Cerebellar cortex (tissue), 1 donor: Measurements from ENCODE around the gene NOTUM.
"Not testable (repeated sequence)": the region's sequence is repeated elsewhere in the genome, so short reads cannot be mapped to it uniquely, and the experiment has no call there.

Experiments
- DNase-seq: peaks from one replicate; pipeline ENCODE4 v3.0.0-alpha.2; 2015; ENCODE audit warnings: low spot score

NOTUM gene

DNA sequence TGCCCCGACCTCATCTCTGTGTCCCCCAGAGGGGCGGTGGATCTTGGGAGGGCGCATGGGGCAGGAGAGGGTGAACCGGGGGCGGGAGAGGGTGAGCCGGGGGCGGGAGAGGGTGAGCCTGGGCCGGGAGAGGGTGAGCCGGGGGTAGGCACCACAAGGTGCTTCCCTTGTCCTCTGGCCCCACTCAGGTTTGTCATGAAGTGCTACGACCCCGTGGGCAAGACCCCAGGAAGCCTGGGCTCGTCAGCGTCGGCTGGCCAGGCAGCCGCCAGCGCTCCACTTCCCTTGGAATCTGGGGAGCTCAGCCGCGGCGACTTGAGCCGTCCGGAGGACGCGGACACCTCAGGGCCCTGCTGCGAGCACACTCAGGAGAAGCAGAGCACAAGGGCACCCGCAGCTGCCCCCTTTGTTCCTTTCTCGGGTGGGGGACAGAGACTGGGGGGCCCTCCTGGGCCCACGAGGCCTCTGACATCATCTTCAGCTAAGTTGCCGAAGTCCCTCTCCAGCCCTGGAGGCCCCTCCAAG is 35.3 kb upstream of the NOTUM start:
- no peak for DNase-seq

DNA sequence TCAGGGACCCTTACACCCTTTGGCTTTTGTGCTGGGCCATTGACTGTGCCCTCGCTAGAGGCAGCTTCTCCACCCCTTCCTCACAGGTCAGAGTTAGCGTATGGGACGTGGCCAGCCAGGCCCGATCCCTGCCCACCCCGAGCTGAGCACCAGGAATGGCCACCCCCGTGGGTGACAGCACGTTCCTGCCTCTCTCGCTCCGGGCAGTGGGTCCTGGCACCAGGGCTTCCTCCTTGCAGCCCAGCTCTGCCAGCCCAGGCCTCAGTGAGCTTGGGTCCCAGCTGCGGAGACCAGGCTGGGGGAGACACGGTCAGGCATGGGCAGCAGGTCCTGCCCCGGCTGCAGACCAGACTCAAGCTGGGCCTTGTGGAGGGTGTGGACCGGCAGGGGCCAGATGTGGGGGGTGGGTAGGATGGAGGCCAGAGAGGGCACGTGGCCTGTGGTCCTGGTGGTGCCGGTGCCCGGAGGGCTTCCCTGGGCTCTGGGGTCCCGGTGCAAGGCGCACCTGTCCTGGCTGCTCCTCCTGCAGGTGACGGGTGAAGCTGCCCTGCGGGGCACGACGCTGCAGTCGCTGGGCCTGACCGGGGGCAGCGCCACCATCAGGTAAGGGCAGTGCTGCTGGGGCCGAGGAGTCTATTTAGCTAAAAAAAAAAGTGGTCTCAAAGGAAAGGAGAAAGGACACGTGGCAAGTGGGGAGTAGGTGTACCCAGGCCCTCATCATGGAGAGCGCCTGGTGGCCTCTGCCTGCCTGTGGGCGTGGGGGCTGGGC is 34.7 kb upstream of the NOTUM start:
- DNase-seq, result no peak

DNA sequence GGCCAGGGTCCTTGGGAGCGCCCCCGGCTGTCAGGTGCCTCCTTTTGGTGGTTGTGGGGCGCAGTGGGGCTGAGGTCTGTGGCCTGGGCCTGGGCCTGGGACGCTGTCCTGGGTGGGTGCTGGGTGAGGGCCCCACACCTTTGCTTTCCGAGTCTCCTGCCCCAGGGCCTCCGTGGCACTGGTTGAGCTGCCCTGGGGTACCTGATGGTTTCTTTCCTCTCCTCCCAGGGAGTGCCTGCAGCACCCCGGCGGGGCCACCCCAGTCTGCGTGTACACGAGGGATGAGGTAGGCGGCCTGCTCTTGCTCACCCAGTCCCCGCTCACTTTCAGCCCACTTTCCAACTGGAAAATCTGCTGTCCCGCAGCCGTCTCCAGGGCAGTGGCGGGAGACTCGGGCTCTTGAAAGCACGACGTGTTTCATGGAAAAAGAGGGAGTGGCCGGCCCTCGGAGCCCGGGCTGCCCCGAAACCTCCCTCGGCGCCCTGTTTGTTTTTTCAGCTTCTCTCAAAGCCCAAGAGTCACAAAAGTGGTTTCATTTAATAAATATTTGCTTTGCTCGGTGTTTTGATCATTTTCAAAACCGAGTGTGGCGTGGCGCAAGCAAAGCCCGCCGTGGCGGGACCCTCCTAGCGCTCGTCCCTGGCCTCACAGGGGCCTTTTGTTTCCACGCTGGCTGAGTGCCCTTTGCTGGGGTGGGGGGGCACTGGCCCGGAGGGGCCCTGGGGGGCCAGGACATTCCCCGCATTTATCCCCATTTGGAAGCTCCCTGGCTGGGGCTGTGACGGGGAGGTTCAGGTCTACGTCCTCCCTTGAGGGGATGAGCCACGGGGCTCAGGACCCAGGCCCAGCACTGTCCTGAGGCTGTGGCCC is 33.8 kb upstream of the NOTUM start:
- no peak for DNase-seq

DNA sequence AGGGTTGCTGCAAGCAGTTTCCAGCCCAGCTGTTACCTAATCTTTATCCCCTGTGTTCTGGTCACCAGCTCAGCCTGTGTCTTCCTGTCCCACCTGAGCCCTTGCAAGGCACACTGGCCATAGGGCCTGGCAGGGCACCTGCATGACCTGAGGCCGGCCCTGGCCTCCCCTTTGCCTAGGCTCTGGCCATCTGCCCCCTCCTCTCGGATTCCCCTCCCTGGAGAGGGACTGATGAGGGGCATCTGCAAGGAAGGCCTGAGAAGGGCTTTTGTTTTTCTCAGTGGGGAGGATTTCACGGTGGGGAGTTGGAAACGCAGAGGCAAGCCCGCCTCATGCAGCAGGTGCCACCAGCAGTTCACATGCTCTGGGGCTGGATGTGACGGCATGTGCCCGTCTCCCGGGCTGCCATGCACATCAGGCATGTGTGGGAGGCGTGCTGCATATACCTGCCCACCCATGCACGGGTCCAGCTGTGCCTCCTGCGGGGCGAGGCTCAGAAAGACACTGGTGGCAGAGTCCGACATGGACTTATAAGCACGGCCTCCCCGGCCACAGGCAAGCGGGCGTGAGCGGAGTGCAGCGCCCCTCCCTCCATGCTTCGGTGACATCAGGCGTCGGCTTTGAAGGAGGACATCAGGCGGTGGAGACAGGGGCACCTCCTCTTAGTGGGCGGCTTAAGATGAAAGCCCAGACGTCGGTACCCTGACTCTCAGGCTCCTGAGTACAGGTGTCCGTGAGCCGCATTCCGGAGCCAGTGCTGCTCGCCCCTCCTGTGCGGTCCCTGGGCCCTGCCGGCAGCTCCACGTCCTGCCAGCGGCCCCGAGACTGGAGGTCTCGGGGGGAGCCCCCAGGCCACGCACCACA is 33.0 kb upstream of the NOTUM start:
- DNase-seq, result no peak

DNA sequence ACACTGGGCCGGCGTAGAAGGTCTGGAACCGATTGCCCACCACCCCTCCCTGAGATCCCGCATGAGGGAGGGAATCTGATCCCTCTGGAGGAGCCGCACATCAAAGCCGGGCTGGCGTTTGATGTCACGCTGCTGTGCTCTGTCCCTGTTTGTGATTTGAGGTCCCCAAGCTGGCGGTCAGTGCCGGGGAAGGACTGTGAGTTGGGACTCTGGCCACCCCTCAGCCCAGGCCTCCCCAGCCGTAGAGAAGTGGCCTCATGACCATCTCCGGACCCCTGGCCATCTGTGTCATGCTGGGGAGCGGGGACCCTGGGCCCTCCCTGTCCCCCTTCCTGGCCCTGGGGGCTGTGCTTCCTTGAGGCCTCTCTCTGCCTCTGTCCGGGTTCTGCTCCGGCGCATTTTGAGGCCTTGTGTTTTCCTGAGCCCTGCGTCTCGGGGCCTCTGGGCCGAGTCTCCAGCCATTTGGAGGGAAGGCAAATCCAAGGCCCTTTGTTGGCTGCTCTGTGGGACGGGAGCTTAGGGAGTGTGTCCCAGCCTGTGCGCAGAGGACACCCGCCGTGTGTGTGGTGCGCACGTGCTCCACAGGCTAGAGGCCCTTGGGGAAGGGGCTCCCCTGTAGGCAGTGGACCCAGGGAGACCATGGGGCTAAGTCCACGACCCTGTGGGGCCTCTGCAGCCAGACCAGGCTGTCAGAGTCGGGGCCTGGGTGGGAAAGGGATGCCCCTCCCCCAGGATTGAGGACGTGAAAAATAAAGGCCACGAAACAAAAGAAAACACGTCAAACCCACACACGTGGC is 31.5 kb upstream of the NOTUM start:
- DNase-seq, result no peak

DNA sequence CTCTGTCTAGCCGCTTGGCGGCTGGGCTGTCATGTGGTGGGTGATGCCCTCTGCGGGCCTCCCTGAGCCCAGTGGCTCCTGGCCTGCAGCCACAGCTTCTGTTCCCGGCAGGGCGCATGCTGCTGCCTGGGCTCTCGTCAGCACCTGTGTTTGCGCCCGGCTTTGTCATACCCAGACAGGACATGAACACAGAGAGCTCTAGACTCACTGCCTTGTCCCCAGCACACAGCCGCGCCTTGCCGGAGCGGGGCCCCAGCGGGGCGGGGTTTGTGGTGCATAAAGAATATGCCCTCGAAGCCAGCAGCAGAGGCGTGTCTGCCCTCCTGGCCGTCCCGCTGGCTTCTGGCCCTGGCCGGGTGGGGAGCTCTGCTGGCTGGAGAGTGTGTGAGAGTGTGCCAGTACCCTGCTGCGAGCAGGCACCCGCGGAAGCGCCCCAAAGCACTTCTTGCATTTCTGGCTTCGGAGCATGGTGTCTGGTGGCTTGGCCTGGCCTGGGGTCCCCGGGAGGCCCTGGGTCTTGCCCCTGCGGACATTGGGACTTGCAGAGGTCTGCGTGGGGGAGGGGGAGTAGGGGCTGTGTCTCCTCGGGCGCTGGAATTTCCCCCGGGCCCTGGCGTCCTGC is 30.8 kb upstream of the NOTUM start:
- DNase-seq, result peak; percentile 72

DNA sequence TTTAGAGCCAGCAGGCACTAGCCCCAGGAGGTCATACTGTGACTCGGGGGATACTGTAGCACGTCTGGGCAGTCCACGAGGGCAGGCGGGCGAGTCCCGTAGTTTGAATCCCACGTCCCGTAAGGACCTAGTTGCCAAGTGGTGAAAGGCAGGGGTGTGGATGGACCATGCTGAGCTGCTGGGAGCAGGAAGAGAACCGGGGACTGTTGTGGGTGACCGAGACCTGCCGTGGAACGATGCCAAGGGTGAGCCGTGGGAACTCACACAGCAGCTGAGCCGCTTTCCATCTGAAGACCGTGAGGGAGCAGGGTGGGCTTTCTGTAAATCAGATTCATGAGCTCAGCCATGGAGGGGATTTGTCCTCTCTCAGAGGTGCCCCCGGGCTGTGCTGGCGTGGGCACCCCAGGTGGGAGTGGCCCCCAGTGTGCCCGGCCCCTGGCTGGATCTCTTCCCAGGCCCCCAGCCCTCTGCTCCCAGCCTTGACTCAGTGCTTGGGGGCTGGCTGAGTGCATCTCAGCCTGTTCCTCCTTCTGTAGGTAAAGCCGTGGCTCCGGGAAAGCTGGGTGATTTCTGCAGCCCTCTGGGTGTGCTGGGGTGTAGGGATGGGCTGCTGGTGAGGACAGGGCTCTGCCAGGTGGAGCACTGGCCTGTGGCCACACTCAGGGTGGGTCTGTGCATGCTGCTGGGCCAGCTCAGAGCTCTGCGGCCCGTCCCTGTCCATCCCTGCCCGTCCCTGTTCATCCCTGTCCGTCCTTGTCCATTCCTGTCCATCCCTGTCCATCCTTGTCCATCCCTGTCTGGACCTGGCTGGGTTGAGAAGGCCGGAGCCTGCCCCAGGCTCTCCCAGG is 30.1 kb upstream of the NOTUM start:
- no peak for DNase-seq

DNA sequence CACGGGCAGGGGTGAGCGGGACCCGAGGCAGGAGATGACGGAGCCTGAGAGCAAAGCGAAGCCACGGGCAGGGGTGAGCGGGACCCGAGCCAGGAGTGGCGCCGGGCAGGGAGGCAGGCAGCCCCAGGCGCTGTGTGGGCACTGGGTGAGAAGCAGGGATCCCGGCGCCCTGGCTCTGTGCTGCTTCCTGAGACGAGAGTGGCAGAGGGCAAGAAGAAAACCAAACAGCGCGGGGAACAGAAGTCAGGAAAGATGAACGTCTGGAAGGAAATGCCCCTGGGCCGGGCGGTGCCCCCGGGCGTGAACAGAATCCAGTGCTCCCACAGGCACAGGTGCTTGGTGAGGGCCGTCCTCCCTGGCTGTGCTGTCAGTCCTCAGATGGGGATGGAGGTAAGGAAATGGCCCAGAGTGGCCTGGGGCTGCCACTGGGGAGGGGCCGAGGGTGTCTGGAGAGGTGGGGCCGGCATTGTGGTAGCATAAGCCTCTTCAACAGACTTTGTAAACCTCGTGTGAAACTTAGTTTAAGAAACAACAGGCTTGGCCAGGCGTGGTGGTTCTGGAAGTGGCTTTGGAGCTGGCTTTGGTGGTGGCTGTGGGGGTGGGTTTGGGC is 26.3 kb upstream of the NOTUM start:
- DNase-seq, result no peak

DNA sequence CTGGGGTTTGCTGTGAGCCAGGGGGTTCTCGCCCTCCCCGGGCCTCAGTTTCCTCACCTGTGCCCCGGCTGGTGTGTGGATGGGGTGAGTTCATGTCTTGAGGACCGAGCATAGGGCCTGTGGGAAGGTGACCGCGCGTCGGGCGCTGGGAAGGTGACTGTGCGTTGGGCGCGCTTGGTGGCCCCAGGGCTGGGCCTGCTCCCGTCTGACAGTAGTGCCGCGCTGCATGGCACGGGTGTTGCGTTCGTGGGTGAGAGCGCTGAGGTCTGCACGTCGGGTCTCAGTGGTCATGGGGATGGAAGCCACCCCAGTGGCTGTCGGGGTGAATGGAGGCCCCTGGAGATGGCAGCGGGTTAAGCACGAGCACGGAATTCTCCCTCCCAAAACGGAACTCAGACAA is 25.6 kb upstream of the NOTUM start:
- no peak for DNase-seq

DNA sequence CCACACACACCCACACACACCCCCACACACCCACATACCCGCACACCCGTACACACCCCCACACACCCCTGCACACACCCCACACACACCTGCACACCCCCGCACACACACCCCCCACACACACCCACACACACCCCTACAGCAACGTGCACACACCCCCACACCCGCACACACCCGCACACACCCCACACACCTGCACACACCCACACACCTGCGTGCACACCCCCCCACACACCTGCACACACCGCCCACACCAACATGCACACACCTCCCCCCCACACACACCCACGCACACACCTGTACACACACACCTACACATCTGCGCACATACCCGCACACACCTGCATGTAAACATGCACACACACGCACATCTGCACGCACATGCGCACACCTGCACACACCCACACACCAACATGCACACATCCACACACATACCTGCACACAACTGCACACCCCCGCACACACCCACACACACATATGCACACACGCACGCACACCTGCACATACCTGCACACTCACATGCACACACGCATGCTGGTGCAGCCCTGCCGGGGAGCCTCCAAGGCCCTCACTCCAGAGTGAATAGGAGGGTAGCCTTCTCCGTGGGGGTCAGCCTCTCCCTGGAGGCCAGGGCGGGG is 23.9 kb upstream of the NOTUM start:
- DNase-seq, result no peak

DNA sequence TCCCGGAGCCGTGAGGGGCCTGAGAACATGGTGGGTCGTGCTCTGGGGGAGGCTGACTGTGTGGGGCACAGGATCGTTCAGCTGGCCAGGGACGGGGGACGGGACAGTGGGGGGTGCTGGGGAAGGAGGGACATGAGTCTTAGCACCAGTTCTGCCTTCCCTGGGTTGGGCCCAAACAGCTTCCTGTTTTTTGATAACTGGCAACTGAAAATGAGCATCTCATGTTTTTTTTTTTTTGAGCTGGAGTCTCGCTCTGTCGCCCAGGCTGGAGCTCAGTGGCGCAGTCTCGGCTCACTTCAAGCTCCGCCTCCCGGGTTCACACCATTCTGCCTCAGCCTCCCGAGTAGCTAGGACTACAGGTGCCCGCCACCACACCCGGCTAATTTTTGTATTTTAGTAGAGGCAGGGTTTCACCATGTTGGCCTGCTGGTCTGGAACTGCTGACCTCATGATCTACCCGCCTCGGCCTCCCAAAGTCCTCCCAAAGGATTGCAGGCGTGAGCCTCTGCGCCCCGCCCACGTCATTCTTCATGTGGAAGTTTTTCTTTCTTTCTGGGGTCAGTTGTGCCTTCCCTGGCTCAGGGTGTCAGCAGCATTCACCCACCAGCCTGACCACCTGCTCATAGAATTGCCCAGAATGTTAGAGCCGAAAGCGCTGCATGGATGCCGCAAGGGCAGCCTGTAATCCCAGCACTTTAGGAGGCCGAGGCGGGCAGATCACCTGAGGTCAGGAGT is 22.8 kb upstream of the NOTUM start:
- no peak for DNase-seq

DNA sequence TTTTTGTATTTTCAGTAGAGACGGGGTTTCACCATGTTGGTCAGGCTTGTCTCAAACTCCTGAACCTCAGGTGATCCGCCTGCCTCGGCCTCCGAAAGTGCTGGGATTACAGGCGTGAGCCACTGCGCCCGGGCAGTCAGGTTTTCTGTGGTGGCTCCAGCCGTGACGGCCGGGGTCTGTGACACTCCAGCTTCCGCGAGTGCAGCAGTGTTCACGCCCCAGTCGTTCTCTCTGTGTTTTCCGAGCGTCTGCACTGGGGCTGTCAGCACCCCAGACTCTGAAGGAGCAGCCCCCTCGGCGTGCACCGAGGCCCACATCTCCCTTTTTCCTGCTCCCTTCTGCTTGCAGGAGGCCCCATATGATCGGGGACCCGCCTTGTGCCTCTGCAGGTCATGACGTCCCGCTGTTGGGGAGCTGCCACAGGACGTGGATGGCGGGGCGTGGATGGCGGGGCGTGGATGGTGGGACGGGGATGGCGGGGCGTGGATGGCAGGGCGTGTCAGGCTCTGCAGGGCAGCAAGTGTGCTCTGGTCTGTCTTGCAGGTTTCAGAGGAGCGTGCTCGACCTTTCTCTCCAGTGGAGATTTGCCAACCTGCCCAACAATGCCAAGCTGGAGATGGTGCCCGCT is 22.1 kb upstream of the NOTUM start:
- no peak for DNase-seq

DNA sequence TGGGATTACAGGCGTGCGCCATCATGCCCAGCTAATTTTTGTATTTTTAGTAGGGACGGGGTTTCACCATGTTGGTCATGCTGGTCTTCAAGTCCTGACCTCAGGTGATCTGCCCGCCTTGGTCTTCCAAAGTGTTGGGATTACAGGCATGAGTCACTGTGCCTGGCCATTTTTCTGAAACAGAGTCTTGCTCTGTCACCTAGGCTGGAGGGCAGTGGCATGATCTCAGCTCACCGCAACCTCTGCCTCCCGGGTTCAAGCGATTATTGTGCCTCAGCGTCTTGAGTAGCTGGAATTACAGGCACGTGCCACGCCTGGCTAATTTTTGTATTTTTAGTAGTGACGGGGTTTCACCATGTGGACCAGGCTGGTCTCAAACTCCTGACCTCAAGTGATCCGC is 20.5 kb upstream of the NOTUM start:
- DNase-seq, result not testable (repeated sequence)

DNA sequence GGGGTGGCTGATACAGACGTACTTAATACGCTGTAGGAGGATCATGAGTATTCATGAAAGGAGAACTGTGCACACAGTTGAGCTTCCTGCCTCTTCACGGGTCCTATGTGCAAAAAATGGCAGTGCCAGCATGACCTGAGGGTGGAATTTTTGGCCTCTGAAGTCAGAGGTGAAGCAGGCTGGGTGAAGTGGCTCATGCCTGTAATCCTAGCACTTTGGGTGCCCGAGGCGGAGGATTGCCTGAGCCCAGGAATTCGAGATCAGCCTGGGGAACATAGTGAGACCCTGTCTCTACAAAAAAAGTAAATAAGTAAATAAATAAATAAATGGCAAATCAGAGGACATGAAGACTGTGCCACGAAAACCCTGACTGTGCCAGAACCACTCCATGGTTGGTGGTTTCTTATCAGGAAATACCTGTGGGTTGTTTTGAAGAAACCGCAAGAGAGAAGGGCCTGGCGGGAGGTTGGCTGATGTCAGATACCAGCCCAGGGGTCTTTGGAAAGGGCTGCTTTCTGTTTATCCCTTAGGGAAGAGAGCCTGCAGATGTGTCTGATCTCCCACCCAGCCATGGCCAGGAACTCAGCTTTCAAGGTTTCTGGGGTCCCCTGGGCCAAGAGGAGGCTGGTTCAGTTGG is 19.8 kb upstream of the NOTUM start:
- no peak for DNase-seq

DNA sequence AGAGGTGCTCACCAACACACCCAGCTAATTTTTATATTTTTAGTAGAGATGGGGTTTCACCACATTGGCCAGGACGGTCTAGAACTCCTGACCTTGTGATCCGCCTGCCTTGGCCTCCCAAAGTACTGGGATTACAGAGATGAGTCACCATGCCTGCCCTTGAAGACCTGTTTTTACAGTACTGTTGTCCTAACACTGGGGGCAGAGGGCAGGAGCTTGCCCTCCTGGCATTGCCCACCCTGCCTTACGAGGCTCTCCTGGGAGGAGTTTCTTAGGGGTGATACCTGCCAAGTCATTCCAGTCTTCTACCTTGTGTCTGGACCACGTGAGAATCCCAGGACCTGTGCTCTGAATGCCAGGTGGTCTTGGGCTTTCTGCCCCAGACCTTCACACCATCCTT is 19.1 kb upstream of the NOTUM start:
- DNase-seq, result no peak

DNA sequence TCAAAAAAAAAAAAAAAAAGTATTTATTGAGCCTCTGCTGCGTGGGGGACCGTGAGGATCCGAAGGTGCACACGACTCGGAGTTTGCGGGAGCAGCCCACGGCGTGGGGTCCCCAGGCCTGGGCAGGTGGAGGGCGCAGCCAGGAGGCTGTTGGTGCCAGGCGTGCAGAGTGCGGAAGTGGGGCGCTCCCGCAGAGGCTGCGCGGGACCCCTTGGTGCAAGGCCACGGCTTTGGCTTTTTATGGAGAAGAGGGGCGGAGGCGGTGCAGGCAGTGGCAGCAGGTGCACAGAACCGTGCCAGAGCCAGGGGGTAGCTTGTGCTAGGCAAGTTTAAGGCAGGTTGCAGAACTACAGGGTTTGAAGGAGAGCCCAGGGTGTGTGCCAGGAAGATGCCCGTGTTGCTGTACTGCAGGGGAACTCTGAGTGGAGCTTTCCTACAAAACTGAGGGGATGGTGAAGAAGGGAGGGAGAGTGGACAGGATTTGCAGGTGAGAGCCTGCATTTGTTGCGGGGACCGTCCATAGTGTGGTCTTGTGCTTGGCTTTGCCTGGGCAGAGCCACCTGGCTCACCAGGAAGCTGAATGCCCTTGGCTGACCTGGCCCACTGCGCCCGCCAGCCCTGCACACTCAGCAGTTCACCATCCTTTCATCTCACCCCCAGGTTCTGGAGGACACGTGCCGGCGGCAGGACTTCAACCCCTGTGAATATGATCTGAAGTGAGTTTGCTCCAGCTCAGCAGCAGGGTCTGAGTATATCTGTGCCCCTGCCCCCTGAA is 17.7 kb upstream of the NOTUM start:
- DNase-seq, result peak; percentile 23
